ENCODE measurements around the gene KL. TPM values are rescaled to one million over a fixed set of nuclear protein-coding genes. Genes with fewer than 3 reads are reported as not detected.

Gene KL
- total RNA-seq, 6 experiments from 2014 or later = 0.07 TPM; not detected in 5

GRCh38 chr13:33050161-33050560 is 33.9 kb downstream of the KL start:
- TF ChIP-seq, protein P1, sequence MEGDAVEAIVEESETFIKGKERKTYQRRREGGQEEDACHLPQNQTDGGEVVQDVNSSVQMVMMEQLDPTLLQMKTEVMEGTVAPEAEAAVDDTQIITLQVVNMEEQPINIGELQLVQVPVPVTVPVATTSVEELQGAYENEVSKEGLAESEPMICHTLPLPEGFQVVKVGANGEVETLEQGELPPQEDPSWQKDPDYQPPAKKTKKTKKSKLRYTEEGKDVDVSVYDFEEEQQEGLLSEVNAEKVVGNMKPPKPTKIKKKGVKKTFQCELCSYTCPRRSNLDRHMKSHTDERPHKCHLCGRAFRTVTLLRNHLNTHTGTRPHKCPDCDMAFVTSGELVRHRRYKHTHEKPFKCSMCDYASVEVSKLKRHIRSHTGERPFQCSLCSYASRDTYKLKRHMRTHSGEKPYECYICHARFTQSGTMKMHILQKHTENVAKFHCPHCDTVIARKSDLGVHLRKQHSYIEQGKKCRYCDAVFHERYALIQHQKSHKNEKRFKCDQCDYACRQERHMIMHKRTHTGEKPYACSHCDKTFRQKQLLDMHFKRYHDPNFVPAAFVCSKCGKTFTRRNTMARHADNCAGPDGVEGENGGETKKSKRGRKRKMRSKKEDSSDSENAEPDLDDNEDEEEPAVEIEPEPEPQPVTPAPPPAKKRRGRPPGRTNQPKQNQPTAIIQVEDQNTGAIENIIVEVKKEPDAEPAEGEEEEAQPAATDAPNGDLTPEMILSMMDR (IDR thresholded peaks at IDR 0.05) = no peak
- H3K36me3 Mint-ChIP-seq (ENCODE audit: low read depth) = no peaks in the 10 kb centered on the region
- H3K9me3 Mint-ChIP-seq = no peaks in the 10 kb centered on the region
- H3K27ac Mint-ChIP-seq = no peak overlapping the region
- no peak overlapping the region for H3K4me3 Mint-ChIP-seq
- H3K4me1 Mint-ChIP-seq (ENCODE audit: low read depth) = peaks cover 16% of the 10 kb centered on the region
- no peak for DNase-seq
- H3K27me3 Mint-ChIP-seq (ENCODE audit: insufficient read depth) = peaks cover 17% of the 10 kb centered on the region

GRCh38 chr13:33051632-33052031 is 35.4 kb downstream of the KL start:
- H3K9me3 Mint-ChIP-seq = no peaks in the 10 kb centered on the region
- no peaks in the 10 kb centered on the region for H3K36me3 Mint-ChIP-seq (ENCODE audit: low read depth)

GRCh38 chr13:33052506-33053280 is 36.5 kb downstream of the KL start:
- H3K36me3 Mint-ChIP-seq (ENCODE audit: low read depth) = no peaks in the 10 kb centered on the region
- no peak overlapping the region for H3K4me3 Mint-ChIP-seq
- H3K27me3 Mint-ChIP-seq (ENCODE audit: insufficient read depth) = peaks cover 15% of the 10 kb centered on the region
- TF ChIP-seq, protein P1 (IDR thresholded peaks at IDR 0.05) = no peak
- no peaks in the 10 kb centered on the region for H3K9me3 Mint-ChIP-seq
- DNase-seq = peak; percentile 43
- H3K27ac Mint-ChIP-seq = peak overlapping the region; percentile 35; the same call in 1 of the 2 replicates
- peaks cover 13% of the 10 kb centered on the region for H3K4me1 Mint-ChIP-seq (ENCODE audit: low read depth)

More at GRCh38 chr13:33051632-33052031, 35.4 kb downstream of the KL start:
- Mint-ChIP-seq H3K4me3 (no peak overlapping the region), H3K27me3 (ENCODE audit: insufficient read depth) (peaks cover 14% of the 10 kb centered on the region), H3K4me1 (ENCODE audit: low read depth) (peaks cover 10% of the 10 kb centered on the region), H3K27ac (no peak overlapping the region)
- no peak for DNase-seq
- TF ChIP-seq, protein P1 (IDR thresholded peaks at IDR 0.05) = no peak

DNA sequence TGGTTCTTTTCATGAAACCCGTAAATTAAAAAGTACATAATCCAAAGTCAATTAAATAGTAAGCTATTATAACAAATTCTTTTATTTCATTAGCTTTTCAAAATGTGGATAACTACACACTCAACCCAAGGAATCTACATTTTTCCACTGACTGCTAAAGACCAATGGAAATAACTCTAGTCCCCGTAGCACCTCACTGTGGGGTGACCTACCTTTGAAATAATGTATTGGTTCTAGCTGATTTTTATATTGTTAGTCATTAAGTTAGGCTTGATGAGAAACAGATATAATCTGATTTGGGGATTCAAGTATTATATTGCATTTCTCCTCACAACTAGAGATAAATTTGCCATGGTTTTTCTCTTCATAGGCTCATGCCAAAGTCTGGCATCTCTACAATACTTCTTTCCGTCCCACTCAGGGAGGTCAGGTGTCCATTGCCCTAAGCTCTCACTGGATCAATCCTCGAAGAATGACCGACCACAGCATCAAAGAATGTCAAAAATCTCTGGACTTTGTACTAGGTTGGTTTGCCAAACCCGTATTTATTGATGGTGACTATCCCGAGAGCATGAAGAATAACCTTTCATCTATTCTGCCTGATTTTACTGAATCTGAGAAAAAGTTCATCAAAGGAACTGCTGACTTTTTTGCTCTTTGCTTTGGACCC is 37.3 kb downstream of the KL start:
- no peak overlapping the region for H3K4me3 Mint-ChIP-seq
- DNase-seq = no peak
- H3K4me1 Mint-ChIP-seq (ENCODE audit: low read depth) = peaks cover 15% of the 10 kb centered on the region
- peaks cover 12% of the 10 kb centered on the region for H3K27me3 Mint-ChIP-seq (ENCODE audit: insufficient read depth)
- H3K27ac Mint-ChIP-seq = no peak overlapping the region; the same call in 1 of the 2 replicates
- TF ChIP-seq, protein P1 (IDR thresholded peaks at IDR 0.05) = no peak
- no peaks in the 10 kb centered on the region for H3K9me3 Mint-ChIP-seq
- H3K36me3 Mint-ChIP-seq (ENCODE audit: low read depth) = no peaks in the 10 kb centered on the region

DNA sequence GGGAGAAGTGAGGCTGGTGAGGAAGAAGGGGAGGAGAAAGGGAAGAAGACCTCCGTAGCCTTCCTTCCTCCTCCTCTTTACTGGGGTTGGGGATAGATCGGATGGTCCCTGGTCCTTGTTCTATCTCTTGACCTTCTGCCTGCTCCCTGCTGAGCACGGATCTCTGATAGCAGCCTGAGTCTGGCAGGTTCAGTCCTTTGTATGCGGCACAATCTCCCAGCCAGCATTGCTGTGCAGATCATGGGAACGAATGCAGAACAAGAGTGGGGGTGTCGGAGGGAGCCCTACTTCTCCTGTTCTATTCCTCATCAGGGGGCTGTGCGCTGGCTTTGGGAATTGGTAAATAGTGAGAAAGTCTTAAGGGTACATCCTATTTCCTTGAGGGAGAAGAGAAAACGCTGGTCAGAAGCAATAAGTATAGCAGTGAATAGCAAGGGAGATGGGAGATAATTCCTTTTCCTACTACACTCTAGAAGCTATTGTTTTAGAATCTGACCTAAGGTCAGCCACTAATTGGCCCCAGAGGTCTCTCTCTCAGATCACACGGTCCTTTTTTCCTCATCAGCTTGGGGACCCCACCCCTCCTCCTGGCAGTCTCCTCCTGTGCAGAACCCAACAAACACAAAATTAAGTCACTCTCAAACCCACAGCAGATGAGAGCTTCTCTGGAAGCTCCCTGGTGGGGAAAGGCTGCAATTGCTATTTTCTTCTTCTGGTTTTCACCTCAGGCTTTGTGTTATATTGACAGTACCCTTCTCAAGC is 41.0 kb downstream of the KL start:
- Mint-ChIP-seq H3K4me1 (ENCODE audit: low read depth) (peaks cover 19% of the 10 kb centered on the region), H3K4me3 (no peak overlapping the region), H3K27ac (no peak overlapping the region), H3K36me3 (ENCODE audit: low read depth) (no peaks in the 10 kb centered on the region), H3K27me3 (ENCODE audit: insufficient read depth) (peaks cover 7% of the 10 kb centered on the region; the same call in 1 of the 2 replicates), H3K9me3 (no peaks in the 10 kb centered on the region)
- peak; percentile 19 for DNase-seq
- TF ChIP-seq, protein P1 (IDR thresholded peaks at IDR 0.05) = peak; percentile 69
